Heart right ventricle (tissue), 16 donors: ENCODE results near the gene PCNT. TPM values are rescaled to one million over a fixed set of nuclear protein-coding genes. Genes with fewer than 3 reads are reported as not detected.

Experiments
- ATAC-seq, 8 donors: fragments of 200-7000 bp; cut with Tn5 transposase; one replicate each; pipeline ENCODE4 v1.9.1; 2020; ENCODE audit warnings: mild to moderate bottlenecking in 8 of 8, moderate library complexity in 8 of 8, moderate number of reproducible peaks in 1 of 8
- DNase-seq, 2 donors: peaks; one replicate each; pipeline ENCODE4 v3.0.0-alpha.2; 2020
- H3K27ac ChIP-seq, 10 donors: fragments of 200-600 bp; sonication (generic) in 2 of 10; one replicate each; pipeline versions ENCODE4 v1.5.0 to v1.8.0; 2020 to 2022; ENCODE audit warnings: mild to moderate bottlenecking in 3 of 10
- H3K27me3 ChIP-seq, 7 donors: fragments of 200-600 bp; one replicate each; pipeline ENCODE4 v1.8.0; 2021 to 2022; ENCODE audit warnings: mild to moderate bottlenecking in 2 of 7
- H3K36me3 ChIP-seq, 9 donors: fragments of 200-600 bp; sonication (generic) in 1 of 9; one replicate each; pipeline versions ENCODE4 v1.5.0 to v1.8.0; 2020 to 2022; ENCODE audit warnings: mild to moderate bottlenecking in 2 of 9
- H3K4me1 ChIP-seq, 9 donors: fragments of 200-600 bp; sonication (generic) in 1 of 9; one replicate each; pipeline versions ENCODE4 v1.5.0 to v1.8.0; 2020 to 2022; ENCODE audit warnings: mild to moderate bottlenecking in 4 of 9
- H3K4me3 ChIP-seq, 10 donors: fragments of 200-600 bp; sonication (generic) in 2 of 10; one replicate each; pipeline versions ENCODE4 v1.5.0 to v1.8.0; 2020 to 2022; ENCODE audit warnings: mild to moderate bottlenecking in 7 of 10, moderate library complexity in 2 of 10
- H3K9me3 ChIP-seq, 11 donors: fragments of 200-600 bp in 10 of 11; sonication (generic) in 2 of 11; one replicate each; pipeline versions ENCODE4 v1.5.0 to v1.8.0; 2013 to 2022; ENCODE audit warnings: mild to moderate bottlenecking in 2 of 11, control low read depth in 1 of 11, moderate library complexity in 1 of 11
- CTCF ChIP-seq, 9 donors: fragments of 200-600 bp; sonication (generic) in 2 of 9; IDR thresholded peaks; one replicate each; pipeline versions ENCODE4 v1.5.0 to v1.8.0; 2021 to 2022; ENCODE audit warnings: antibody characterized with exemption in 9 of 9, mild to moderate bottlenecking in 5 of 9, moderate library complexity in 1 of 9
- WGBS, 2 donors: extraction: QIAGEN DNeasy Blood & Tissue Kit; methylation state at CpG; one replicate each; pipeline ENCODE4 v1.1.7; 2013; ENCODE audit warnings: inconsistent platforms in 1 of 2; 5-methylcytosine and 5-hydroxymethylcytosine counted together
- intact Hi-C, 10 donors: fragments of 100-400 bp; cut with DNase I; formaldehyde crosslinking; loops; one replicate each; pipeline versions ENCODE4 v1.11.1 to v1.14.2; 2022
- polyA plus RNA-seq, 2 donors: library from polyadenylated mRNA; stranded (reverse); fragments of 200-250 nt; gene quantifications; one replicate each; pipeline ENCODE4 v1.2.3, GENCODE V29; 2013
- total RNA-seq, 10 donors: library from RNA; stranded (reverse); fragmentation: NEBNext Ultra II Directional in 3 of 10; extraction: Animal tissue kit (Norgen Biotek cat#: 25700) in 3 of 10; gene quantifications; one replicate each; pipeline versions ENCODE4 v1.2.1 to v1.2.4, GENCODE V29; 2021 to 2023
- donor health status: Arrhythmogenic right ventricular cardiomyopathy.
- donor health status: ischemic (EF 13 %, LVEDD 7.1; RV severe dilation, severe dysfunction).
- donor health status: healthy with polysubstance abuse.
- donor health status: DM: no; HTN: yes; CAD: no.
- donor health status: DM: no; HTN: no; CAD: no.
- donor health status: ischemic (EF 25% LVEDD 6.9; RV normal size, moderate dysfunction).
- donor health status: ischemic (EF 25% LVEDD 5.7; RV mildly dilated, moderate dysfunction).
- donor health status: healthy.
- donor health status: DM: yes; HTN: yes; CAD: no.
- donor health status: Ischemic cardiomyopathy.
- donor health status: ischemic (EF 35%, LVEDD 5.7; RV mildly dilated, moderate dysfunction).
- donor health status: nonischemic (EF 11% LVEDD 7.7; RV severe dilation, severe dysfunction).
- donor health status: DM: yes; HTN: yes; CAD: no.
- donor health status: PGD.
- donor health status: ischemic (EF 29% LVEDD 5.4; RV normal size, mild dysfunction).
- donor health status: nonischemic (EF 23%, LVEDD 6.1; RV moderate dilation, normal function).

The PCNT gene
- total and polyA plus RNA-seq, 12 donors: 17.5 to 58.6 (median 26.9) TPM

GRCh38 chr21:46347791-46348381 is 23.9 kb downstream of the PCNT start:
- peak; percentile 52 to 80 for DNase-seq
- TF ChIP-seq CTCF (IDR thresholded peaks at IDR 0.05): peak in 8 of 9 donors; percentile 16 to 59 (median 37)
- peaks cover 0 to 84% (median 42%) of the 10 kb centered on the region in 9 donors for H3K36me3 ChIP-seq
- H3K4me1 ChIP-seq: peaks cover 0 to 8% (median 0%) of the 10 kb centered on the region in 9 donors
- peak overlapping the region in 1 of 10 donors; percentile 15 for H3K4me3 ChIP-seq
- ATAC-seq: peak; percentile 80 to 98 (median 94)
- H3K27me3 ChIP-seq: no peaks in the 10 kb centered on the region
- H3K9me3 ChIP-seq: no peaks in the 10 kb centered on the region
- peak overlapping the region in 5 of 10 donors; percentile 22 to 65 (median 41) for H3K27ac ChIP-seq
- intact Hi-C loops: no loop called here
- WGBS, 2 donors: 81 to 82% methylated on average over 12 of the region's 12 CpGs

- 96 to 97% methylated on average over 17 of the region's 17 CpGs for WGBS, 2 donors
- intact Hi-C loops: no loop called here
- no peaks in the 10 kb centered on the region for H3K9me3 ChIP-seq
- H3K4me1 ChIP-seq: peaks cover 0 to 8% (median 0%) of the 10 kb centered on the region in 9 donors
- no peak for ATAC-seq
- no peak for TF ChIP-seq CTCF (IDR thresholded peaks at IDR 0.05)
- no peak overlapping the region for H3K27ac ChIP-seq
- H3K4me3 ChIP-seq: no peak overlapping the region
- H3K27me3 ChIP-seq: no peaks in the 10 kb centered on the region
- no peak for DNase-seq
- peaks cover 3 to 97% (median 53%) of the 10 kb centered on the region in 9 donors for H3K36me3 ChIP-seq
Measured at GRCh38 chr21:46349134-46349760, 25.3 kb downstream of the PCNT start.

DNA sequence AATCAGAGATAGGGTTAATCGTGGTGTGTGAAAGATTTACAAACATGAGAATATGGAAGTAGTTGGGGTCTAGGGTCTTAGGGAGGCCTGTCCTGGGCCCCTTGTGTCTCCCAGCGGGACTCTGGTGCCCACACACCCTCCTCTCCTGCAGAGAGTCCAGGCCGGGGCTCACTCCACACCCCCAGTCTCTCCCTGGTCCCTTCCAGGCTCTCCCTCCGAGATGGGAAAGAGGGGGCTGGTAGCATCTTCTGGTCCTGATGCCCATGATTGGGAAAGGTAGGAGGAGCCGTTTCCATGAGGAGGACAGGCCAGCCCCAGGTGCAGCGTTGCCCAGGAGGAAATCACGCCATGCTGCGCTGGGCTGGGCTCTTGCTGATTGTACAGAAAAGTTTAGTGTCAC is 26.6 kb downstream of the PCNT start:
- H3K4me3 ChIP-seq: no peak overlapping the region
- ATAC-seq: no peak
- intact Hi-C loops: no loop called here
- no peaks in the 10 kb centered on the region for H3K9me3 ChIP-seq
- H3K27ac ChIP-seq: no peak overlapping the region
- 94 to 96% methylated on average over 8 of the region's 8 CpGs for WGBS, 2 donors
- peaks cover 0 to 8% (median 0%) of the 10 kb centered on the region in 9 donors for H3K4me1 ChIP-seq
- TF ChIP-seq CTCF (IDR thresholded peaks at IDR 0.05): no peak
- no peak for DNase-seq
- peaks cover 4 to 100% (median 61%) of the 10 kb centered on the region in 9 donors for H3K36me3 ChIP-seq
- H3K27me3 ChIP-seq: no peaks in the 10 kb centered on the region

GRCh38 chr21:46350981-46351380 is 27.0 kb downstream of the PCNT start:
- Histone ChIP-seq H3K36me3 (peaks cover 4 to 100% (median 61%) of the 10 kb centered on the region in 9 donors), H3K9me3 (no peaks in the 10 kb centered on the region), H3K27ac (no peak overlapping the region), H3K4me3 (no peak overlapping the region), H3K4me1 (peaks cover 0 to 8% (median 0%) of the 10 kb centered on the region in 9 donors), H3K27me3 (no peaks in the 10 kb centered on the region)
- no peak for TF ChIP-seq CTCF (IDR thresholded peaks at IDR 0.05)
- intact Hi-C loops: no loop called here
- 93 to 94% methylated on average over 13 of the region's 13 CpGs for WGBS, 2 donors
- ATAC-seq: no peak
- no peak for DNase-seq
